Loucy (cell line): Measurements from ENCODE around the gene CRACR2A.

Experiments
- H2AFZ ChIP-seq: fragments of 200-600 bp; sonication (generic); 2 replicates; pipeline ENCODE4 v1.6.0; 2016; ENCODE audit warnings: antibody characterized with exemption, mild to moderate bottlenecking, low read length, moderate library complexity
- H3F3A ChIP-seq: fragments of 200-600 bp; 2 replicates; pipeline ENCODE4 v1.6.0; 2016; ENCODE audit warnings: antibody characterized with exemption, low read depth, mild to moderate bottlenecking
- H3K27me3 ChIP-seq: fragments of 200-600 bp; sonication (generic); 2 replicates; pipeline ENCODE4 v1.6.1; 2014; ENCODE audit warnings: low read length, mild to moderate bottlenecking; ENCODE audit not compliant: insufficient read depth, poor library complexity, severe bottlenecking
- H3K36me3 ChIP-seq: fragments of 200-600 bp; sonication (generic); 2 replicates; pipeline ENCODE4 v1.6.1; 2016; ENCODE audit warnings: low read length; ENCODE audit not compliant: insufficient read depth
- H3K4me1 ChIP-seq: fragments of 200-600 bp; sonication (generic); 2 replicates; pipeline ENCODE4 v1.5.1; 2014; ENCODE audit warnings: low read length, mild to moderate bottlenecking; ENCODE audit not compliant: insufficient read depth, poor library complexity, severe bottlenecking
- H3K4me2 ChIP-seq: fragments of 200-600 bp; sonication (generic); 2 replicates; pipeline ENCODE4 v1.6.0; 2014; ENCODE audit warnings: antibody characterized with exemption, low read length, low read depth, mild to moderate bottlenecking; ENCODE audit not compliant: poor library complexity, severe bottlenecking
- H3K4me3 ChIP-seq: fragments of 200-600 bp; sonication (generic); 2 replicates; pipeline ENCODE4 v1.5.1; 2014; ENCODE audit warnings: low read length, mild to moderate bottlenecking, mixed read lengths; ENCODE audit not compliant: poor library complexity, severe bottlenecking
- H3K79me2 ChIP-seq: fragments of 200-600 bp; sonication (generic); 2 replicates; pipeline ENCODE4 v1.6.1; 2014; ENCODE audit warnings: low read length; ENCODE audit not compliant: insufficient read depth
- H3K9ac ChIP-seq: fragments of 200-600 bp; sonication (generic); 2 replicates; pipeline ENCODE4 v1.6.0; 2014; ENCODE audit warnings: mild to moderate bottlenecking, low read depth, low read length, moderate library complexity; ENCODE audit not compliant: poor library complexity, severe bottlenecking
- H3K9me2 ChIP-seq: fragments of 200-600 bp; sonication (generic); replicated peaks from 2 replicates; pipeline ENCODE4 v1.6.1; 2016; ENCODE audit warnings: low read depth, low read length, mixed read lengths
- H3K9me3 ChIP-seq: fragments of 200-600 bp; sonication (generic); 2 replicates; pipeline ENCODE4 v1.6.1; 2014; ENCODE audit warnings: mild to moderate bottlenecking, antibody characterized with exemption, low read length, low read depth; ENCODE audit not compliant: insufficient read depth
- H4K20me1 ChIP-seq: fragments of 200-600 bp; sonication (generic); 2 replicates; pipeline ENCODE4 v1.6.0; 2014; ENCODE audit warnings: antibody characterized with exemption, low read length, mild to moderate bottlenecking; ENCODE audit not compliant: insufficient read depth, poor library complexity, severe bottlenecking
- EZH2phosphoT487 ChIP-seq: fragments of 200-600 bp; IDR thresholded peaks from 2 replicates; pipeline ENCODE4 v1.6.1; 2018; ENCODE audit warnings: antibody characterized with exemption, mild to moderate bottlenecking, moderate library complexity, borderline replicate concordance
- TF ChIP-seq, protein P1 (sequence below): fragments of 200-600 bp; sonication (generic); conservative IDR thresholded peaks from 2 replicates; pipeline ENCODE4 v1.5.1; 2014; ENCODE audit warnings: mild to moderate bottlenecking, antibody characterized with exemption, low read length

Gene CRACR2A

DNA sequence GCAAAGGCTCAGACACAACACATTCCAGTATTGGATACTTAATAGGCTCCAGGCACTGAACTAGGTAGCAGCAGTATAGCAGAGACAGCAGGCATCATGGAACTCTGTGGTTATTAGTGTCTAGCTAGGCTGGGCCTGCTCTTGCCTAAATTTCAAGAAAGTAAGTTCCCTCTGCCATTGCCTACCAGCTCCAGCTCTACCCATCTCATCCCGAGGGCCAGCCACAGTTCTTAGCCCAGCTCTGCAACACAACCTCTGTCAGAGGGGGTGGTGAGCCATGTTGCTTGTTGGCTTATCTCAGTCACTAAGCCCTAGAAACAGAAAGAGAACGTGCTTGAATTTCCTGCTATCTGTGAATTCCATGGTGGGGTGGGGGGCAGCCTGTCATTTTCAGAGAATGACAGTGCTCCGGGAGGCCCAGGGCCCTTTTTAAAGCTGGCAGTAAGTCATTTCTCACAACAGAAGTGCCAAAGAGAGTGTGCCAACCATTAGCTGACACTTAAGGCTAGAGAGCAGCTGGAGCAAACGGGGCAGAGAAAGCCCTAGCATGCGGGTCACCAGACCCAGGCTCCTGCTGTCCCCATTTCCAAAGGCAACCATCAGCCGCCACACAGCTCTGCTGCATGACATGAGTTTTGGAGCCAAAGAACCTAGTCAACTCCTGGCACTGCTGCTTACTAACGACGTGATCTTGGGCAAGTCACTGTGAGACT, 156.1 kb downstream of the CRACR2A start:
- H3K36me3 ChIP-seq: no peaks in the 10 kb centered on the region
- H3K4me3 ChIP-seq: no peak overlapping the region
- H3K4me1 ChIP-seq: no peaks in the 10 kb centered on the region
- no peaks in the 10 kb centered on the region for H4K20me1 ChIP-seq
- no peaks in the 10 kb centered on the region for H3K79me2 ChIP-seq
- no peak for TF ChIP-seq EZH2phosphoT487
- TF ChIP-seq, protein P1, sequence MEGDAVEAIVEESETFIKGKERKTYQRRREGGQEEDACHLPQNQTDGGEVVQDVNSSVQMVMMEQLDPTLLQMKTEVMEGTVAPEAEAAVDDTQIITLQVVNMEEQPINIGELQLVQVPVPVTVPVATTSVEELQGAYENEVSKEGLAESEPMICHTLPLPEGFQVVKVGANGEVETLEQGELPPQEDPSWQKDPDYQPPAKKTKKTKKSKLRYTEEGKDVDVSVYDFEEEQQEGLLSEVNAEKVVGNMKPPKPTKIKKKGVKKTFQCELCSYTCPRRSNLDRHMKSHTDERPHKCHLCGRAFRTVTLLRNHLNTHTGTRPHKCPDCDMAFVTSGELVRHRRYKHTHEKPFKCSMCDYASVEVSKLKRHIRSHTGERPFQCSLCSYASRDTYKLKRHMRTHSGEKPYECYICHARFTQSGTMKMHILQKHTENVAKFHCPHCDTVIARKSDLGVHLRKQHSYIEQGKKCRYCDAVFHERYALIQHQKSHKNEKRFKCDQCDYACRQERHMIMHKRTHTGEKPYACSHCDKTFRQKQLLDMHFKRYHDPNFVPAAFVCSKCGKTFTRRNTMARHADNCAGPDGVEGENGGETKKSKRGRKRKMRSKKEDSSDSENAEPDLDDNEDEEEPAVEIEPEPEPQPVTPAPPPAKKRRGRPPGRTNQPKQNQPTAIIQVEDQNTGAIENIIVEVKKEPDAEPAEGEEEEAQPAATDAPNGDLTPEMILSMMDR: no peak
- no peak overlapping the region for H2AFZ ChIP-seq
- no peaks in the 10 kb centered on the region for H3K9me2 ChIP-seq
- H3K4me2 ChIP-seq: no peak overlapping the region
- no peaks in the 10 kb centered on the region for H3K27me3 ChIP-seq
- H3K9me3 ChIP-seq: no peaks in the 10 kb centered on the region
- H3K9ac ChIP-seq: no peak overlapping the region
- no peaks in the 10 kb centered on the region for H3F3A ChIP-seq

DNA sequence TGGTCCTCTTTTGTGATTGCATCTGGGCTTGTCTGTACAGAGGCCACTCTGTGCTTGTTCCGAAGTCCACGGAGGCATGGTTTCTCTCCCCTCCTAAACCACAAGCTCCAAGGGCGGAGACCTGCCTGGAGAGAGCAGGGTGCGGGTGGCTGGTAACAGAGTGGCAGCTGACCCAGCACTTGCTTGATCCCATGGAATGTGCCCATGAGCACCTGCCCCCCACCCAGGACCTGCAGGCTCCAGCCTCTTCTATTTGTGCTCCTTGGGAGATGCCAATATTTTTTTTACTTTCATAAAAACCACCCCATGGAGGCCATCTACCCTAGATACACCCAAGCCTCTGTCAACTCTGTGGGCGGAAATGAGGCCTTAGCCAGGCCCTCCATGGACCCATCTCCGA, 157.2 kb downstream of the CRACR2A start:
- Histone ChIP-seq H3K9me3 (no peaks in the 10 kb centered on the region), H3K4me1 (no peaks in the 10 kb centered on the region), H2AFZ (no peak overlapping the region), H3F3A (no peaks in the 10 kb centered on the region), H4K20me1 (no peaks in the 10 kb centered on the region), H3K4me2 (no peak overlapping the region), H3K9ac (no peak overlapping the region), H3K9me2 (no peaks in the 10 kb centered on the region), H3K79me2 (no peaks in the 10 kb centered on the region), H3K4me3 (no peak overlapping the region), H3K36me3 (no peaks in the 10 kb centered on the region), H3K27me3 (no peaks in the 10 kb centered on the region)
- TF ChIP-seq EZH2phosphoT487: no peak
- TF ChIP-seq, protein P1: no peak

DNA sequence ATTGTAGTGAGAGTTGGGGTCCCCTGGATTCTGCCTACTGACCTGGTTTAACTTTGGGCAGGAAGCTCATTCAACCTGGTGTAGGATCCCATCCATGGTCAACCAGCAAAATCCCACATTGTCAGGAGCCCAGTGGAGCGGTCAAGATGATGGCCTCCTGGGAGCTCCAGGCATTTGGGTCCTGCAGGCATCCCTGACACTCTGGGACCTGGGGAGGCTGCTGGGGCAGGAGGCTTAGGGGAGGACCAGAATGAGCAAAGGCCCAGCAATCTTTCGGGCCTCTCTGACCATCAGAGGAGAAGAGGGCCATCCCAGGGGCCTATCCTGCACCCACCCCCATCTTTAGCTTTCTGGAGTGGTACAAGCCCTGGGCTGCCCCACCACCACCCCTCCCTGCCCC, 157.9 kb downstream of the CRACR2A start:
- H2AFZ ChIP-seq: no peak overlapping the region
- no peak overlapping the region for H3K4me3 ChIP-seq
- no peaks in the 10 kb centered on the region for H3K79me2 ChIP-seq

More for the DNA sequence above, 157.9 kb downstream of the CRACR2A start:
- H3K4me1 ChIP-seq: no peaks in the 10 kb centered on the region
- TF ChIP-seq EZH2phosphoT487: no peak
- TF ChIP-seq, protein P1: no peak
- no peak overlapping the region for H3K9ac ChIP-seq
- no peaks in the 10 kb centered on the region for H3K9me3 ChIP-seq
- no peaks in the 10 kb centered on the region for H3K27me3 ChIP-seq
- no peaks in the 10 kb centered on the region for H3F3A ChIP-seq
- H3K9me2 ChIP-seq: no peaks in the 10 kb centered on the region
- no peaks in the 10 kb centered on the region for H4K20me1 ChIP-seq
- H3K4me2 ChIP-seq: no peak overlapping the region
- no peaks in the 10 kb centered on the region for H3K36me3 ChIP-seq
